Upper lobe of left lung (tissue), 4 donors: Measurements from ENCODE around the gene SV2C.

Experiments used
- CTCF ChIP-seq, 6 experiments: fragments of 450-650 bp in 4 of 6; fragments of 200-600 bp in 2 of 6; sonication (generic) in 2 of 6; IDR thresholded peaks; one replicate each; pipeline ENCODE4 v1.5.1; 2016 to 2019; ENCODE audit warnings: antibody characterized with exemption in 6 of 6
- EP300 ChIP-seq, 4 donors: sonication (generic); formaldehyde crosslinking; IDR thresholded peaks; one replicate each; pipeline ENCODE4 v1.5.1; 2017; ENCODE audit warnings: antibody characterized with exemption in 4 of 4, control low read depth in 2 of 4
- POLR2A ChIP-seq, 4 donors: fragments of 450-650 bp; IDR thresholded peaks; one replicate each; pipeline ENCODE4 v1.5.1; 2016 to 2017; ENCODE audit warnings: antibody characterized with exemption in 4 of 4, mild to moderate bottlenecking in 2 of 4
- POLR2AphosphoS5 ChIP-seq, 2 donors: sonication (generic); formaldehyde crosslinking; IDR thresholded peaks; one replicate each; pipeline ENCODE4 v1.5.1; 2017; ENCODE audit warnings: antibody characterized with exemption in 2 of 2

GRCh38 chr5:76298852-76299251, 215.7 kb downstream of the SV2C start:
- no peak for TF ChIP-seq POLR2A (IDR thresholded peaks at IDR 0.05)
- TF ChIP-seq CTCF (IDR thresholded peaks at IDR 0.05), result no peak
- TF ChIP-seq EP300 (IDR thresholded peaks at IDR 0.05), result no peak
- no peak for TF ChIP-seq POLR2AphosphoS5 (IDR thresholded peaks at IDR 0.05)
